Measurements from ENCODE around the gene P2RY13. TPM values are rescaled to one million over a fixed set of nuclear protein-coding genes. Genes with fewer than 3 reads are reported as not detected.

Gene P2RY13
- total and polyA plus RNA-seq, 2 of the 13 experiments (the other 11 are each of a cell fraction or from before 2014, with no cell fraction given) = not detected

GRCh38 chr3:151305060-151305774, 24.1 kb downstream of the P2RY13 start (continued):
- TF ChIP-seq, protein P1, sequence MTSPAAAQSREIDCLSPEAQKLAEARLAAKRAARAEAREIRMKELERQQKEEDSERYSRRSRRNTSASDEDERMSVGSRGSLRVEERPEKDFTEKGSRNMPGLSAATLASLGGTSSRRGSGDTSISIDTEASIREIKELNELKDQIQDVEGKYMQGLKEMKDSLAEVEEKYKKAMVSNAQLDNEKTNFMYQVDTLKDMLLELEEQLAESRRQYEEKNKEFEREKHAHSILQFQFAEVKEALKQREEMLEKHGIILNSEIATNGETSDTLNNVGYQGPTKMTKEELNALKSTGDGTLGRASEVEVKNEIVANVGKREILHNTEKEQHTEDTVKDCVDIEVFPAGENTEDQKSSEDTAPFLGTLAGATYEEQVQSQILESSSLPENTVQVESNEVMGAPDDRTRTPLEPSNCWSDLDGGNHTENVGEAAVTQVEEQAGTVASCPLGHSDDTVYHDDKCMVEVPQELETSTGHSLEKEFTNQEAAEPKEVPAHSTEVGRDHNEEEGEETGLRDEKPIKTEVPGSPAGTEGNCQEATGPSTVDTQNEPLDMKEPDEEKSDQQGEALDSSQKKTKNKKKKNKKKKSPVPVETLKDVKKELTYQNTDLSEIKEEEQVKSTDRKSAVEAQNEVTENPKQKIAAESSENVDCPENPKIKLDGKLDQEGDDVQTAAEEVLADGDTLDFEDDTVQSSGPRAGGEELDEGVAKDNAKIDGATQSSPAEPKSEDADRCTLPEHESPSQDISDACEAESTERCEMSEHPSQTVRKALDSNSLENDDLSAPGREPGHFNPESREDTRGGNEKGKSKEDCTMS (CRISPR knock-in tag; conservative IDR thresholded peaks at IDR 0.05) = no peak
- TF ChIP-seq SRY (CRISPR knock-in tag; IDR thresholded peaks at IDR 0.05) = no peak
- TF ChIP-seq ZNF382 (CRISPR knock-in tag; IDR thresholded peaks at IDR 0.05; ENCODE audit: borderline replicate concordance) = no peak
- TF ChIP-seq SOX13 (IDR thresholded peaks at IDR 0.05) = no peak
- TF ChIP-seq SOX13 (CRISPR knock-in tag; conservative IDR thresholded peaks at IDR 0.05 in 1 of 2, IDR thresholded peaks at IDR 0.05 in 1 of 2) = peak in 1 of 2 experiments; percentile 30; a peak in 1 of 4 replicates
- peak; percentile 72 for TF ChIP-seq CEBPG (CRISPR knock-in tag; IDR thresholded peaks at IDR 0.05)
- TF ChIP-seq, protein P2, sequence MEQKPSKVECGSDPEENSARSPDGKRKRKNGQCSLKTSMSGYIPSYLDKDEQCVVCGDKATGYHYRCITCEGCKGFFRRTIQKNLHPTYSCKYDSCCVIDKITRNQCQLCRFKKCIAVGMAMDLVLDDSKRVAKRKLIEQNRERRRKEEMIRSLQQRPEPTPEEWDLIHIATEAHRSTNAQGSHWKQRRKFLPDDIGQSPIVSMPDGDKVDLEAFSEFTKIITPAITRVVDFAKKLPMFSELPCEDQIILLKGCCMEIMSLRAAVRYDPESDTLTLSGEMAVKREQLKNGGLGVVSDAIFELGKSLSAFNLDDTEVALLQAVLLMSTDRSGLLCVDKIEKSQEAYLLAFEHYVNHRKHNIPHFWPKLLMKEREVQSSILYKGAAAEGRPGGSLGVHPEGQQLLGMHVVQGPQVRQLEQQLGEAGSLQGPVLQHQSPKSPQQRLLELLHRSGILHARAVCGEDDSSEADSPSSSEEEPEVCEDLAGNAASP (CRISPR knock-in tag; IDR thresholded peaks at IDR 0.05; ENCODE audit: borderline replicate concordance) = no peak
- TF ChIP-seq STAG1 (CRISPR knock-in tag; IDR thresholded peaks at IDR 0.05) = peak; percentile 52
- TF ChIP-seq HES4 (CRISPR knock-in tag; IDR thresholded peaks at IDR 0.05; ENCODE audit: borderline replicate concordance) = no peak
- TF ChIP-seq TOPORS (CRISPR knock-in tag; IDR thresholded peaks at IDR 0.05) = no peak
- TF ChIP-seq SP2 (CRISPR knock-in tag; IDR thresholded peaks at IDR 0.05) = no peak
- no peak for TF ChIP-seq ZNF850 (CRISPR knock-in tag; conservative IDR thresholded peaks at IDR 0.05)
- no peak for TF ChIP-seq DR1 (CRISPR knock-in tag; IDR thresholded peaks at IDR 0.05)
- TF ChIP-seq BRF2 (CRISPR knock-in tag; IDR thresholded peaks at IDR 0.05) = no peak
- no peak for TF ChIP-seq HNF1A (IDR thresholded peaks at IDR 0.05; ENCODE audit: low read depth)
- TF ChIP-seq HNF1A (CRISPR knock-in tag; IDR thresholded peaks at IDR 0.05; ENCODE audit: borderline replicate concordance) = no peak
- TF ChIP-seq ZBTB1 (CRISPR knock-in tag; IDR thresholded peaks at IDR 0.05; ENCODE audit: borderline replicate concordance) = no peak
- TF ChIP-seq E2F2 (CRISPR knock-in tag; IDR thresholded peaks at IDR 0.05; ENCODE audit: borderline replicate concordance) = no peak
- TF ChIP-seq ZNF678 (CRISPR knock-in tag; IDR thresholded peaks at IDR 0.05) = no peak
- TF ChIP-seq ZNF563 (CRISPR knock-in tag; IDR thresholded peaks at IDR 0.05) = no peak
